ENCODE measurements around the gene CDC42EP2.

CDC42EP2 gene

DNA sequence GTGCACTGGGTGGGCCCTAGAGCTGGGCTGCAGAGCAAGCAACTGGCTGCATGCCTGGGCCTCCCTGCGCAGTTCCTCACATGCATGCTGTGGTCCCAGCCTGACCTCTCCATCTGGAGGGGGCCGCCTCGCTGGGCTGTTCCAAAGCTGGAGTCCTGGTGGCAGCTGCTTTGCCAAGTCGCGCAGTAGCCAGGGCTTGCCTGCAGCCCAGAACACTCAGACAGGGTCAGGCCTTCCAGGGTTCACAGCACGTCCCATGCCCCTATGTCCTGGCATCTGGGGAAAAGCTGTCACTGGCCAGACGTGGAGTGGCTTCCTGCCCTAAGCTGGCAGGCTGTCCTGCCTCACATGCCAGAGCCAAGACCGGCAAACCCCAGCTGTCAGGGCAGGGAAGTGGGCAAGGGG lies 16.5 kb upstream of the CDC42EP2 start:
- no peak for DNase-seq

DNA sequence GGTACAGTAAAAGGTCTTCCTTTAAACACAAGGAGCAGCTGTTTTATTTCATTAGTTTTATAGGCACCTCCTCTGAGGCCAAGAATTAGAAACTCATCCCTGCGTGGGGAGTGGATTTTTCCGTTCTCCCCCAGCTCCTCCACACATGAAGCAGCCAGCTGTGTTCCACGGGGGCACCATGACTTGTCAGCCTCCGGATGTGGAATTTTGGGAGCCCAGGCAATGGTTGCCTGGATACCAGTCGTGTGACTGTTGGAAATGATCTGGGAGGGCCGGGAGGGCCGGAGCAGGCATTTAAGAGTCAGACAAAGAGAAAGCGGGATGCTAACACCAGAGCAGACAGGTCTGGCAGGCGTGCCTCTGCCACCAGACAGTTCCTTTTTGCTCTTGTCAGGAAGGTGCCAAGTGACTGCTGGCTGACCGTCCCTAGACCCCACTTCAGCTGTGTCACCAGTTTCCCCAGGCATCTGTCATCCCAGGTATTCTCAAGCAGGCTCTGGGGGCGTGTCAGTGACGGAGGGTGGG lies 15.9 kb upstream of the CDC42EP2 start:
- DNase-seq: no peak

DNA sequence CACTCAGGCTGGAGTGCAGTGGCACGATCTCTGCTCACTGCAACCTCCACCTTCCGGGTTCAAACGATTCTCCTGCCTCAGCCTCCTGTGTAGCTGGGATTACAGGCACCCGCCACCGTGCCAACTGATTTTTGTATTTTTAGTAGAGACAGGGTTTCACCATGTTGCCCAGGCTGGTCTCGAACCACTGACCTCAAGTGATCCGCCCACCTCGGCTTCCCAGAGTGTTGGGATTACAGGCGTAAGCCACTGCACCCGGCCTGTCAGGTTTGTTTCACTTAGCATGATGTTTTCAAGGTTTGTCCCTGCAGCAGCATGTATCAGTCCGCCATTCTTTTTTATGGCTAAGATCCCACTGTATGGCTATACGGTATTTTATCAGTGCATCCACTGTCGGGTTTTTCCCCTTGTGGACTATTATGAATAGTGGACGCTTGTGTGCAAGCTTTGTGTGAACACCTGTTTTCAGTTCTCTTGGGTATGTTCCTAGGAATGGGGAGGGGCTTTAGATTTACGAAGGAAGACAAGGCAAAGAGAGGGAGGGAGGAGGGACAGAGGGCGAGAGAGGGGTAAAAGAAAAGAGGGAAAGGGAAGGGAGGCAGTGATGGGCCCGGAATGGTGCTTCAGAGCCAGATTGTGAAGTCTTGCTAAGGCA lies 13.9 kb upstream of the CDC42EP2 start:
- DNase-seq: no peak

DNA sequence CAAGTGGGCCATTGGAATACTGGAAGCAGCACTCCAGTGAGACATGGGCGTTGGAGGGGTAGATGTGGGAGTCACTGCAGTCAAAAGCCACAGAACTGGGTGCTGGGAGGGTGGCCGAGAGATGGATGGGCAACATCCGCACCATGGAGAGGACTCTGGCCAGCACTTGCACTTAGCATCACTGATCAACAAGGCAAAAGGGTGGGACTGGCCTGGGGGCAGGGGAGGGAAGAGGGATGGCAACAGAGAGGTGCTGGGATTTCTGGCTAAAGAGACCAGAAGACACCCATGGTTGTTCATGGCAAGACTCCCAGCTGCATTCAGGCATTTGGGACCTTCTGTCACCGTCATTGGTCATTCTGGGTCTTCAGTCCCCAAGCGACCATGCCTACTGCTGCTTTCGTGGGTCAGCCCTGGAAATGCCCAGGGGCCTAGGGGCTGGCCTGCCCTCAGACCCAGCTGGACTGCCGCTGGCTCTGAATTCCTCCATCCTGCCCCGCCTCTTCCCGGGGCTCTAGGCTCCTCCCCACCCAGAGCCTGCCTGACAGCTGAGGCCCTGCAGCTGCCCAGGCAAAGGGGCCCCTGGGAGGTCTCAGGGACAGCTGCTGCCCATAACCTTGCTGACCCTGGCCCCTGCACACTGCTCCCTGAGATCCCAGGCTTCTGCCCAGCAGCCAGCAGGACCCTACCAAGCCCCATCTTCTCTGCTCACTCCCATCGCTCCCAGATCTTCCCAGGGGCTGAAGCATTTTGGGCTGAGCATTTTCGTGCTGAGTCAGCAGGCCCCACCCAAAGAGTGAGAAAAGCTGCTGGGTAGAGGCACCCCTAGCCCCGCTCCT lies 13.0 kb upstream of the CDC42EP2 start:
- DNase-seq: no peak

DNA sequence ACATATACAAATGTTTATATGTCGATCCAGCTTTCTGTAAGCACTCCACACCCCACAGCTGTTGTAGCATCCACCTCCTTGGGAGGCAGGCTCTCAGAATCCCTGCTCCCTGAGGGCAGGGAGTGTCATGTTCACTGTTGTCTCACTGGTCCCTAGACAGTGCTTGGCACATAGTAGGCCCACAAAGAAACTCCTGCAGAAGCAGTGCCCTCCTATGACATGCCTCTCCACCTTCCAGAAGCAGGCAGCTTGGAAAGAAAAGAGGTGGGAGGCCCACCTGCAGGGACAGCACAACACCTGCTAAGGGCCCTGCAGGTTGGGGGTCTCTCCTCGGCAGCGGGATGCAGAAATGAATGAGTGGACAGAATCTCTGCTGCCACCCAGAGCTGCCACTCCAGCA lies 11.1 kb upstream of the CDC42EP2 start:
- no peak for DNase-seq

DNA sequence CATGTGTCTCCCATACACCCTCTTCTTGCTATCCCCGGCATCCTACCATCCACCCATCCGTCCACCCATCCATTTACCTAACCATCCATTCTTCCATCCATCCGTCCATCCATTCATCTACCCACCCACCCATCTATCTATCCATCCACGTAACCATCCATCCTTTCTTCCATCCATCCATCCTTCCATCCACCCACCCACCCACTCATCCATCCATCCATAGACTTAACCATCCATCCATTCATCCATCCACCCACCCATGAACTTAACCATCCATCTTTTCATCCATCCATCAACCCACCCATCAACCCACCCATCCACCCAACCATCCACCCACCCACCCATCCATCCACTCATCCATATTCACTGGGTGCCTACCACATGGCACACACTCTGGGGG lies 10.6 kb upstream of the CDC42EP2 start:
- no peak for DNase-seq

DNA sequence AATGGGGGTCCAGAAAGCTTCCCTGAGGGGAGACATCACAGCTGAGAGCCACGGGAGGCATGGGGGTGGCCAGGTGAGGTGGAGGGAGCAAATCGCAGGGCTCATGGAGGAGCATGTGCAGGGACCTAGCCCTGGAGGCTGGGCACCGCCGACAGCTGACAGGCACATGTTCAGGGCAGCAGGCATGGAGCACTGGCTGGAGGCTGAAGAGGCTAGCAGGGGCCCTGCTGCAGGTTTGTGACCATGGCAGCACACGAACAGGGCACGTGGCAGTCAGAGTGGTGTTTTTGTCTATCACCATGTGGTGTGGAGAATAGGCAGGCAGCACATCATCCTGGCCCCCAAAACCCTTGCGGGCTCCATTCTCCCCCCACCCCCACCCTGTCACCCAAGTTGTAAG lies 10.1 kb upstream of the CDC42EP2 start:
- no peak for DNase-seq

DNA sequence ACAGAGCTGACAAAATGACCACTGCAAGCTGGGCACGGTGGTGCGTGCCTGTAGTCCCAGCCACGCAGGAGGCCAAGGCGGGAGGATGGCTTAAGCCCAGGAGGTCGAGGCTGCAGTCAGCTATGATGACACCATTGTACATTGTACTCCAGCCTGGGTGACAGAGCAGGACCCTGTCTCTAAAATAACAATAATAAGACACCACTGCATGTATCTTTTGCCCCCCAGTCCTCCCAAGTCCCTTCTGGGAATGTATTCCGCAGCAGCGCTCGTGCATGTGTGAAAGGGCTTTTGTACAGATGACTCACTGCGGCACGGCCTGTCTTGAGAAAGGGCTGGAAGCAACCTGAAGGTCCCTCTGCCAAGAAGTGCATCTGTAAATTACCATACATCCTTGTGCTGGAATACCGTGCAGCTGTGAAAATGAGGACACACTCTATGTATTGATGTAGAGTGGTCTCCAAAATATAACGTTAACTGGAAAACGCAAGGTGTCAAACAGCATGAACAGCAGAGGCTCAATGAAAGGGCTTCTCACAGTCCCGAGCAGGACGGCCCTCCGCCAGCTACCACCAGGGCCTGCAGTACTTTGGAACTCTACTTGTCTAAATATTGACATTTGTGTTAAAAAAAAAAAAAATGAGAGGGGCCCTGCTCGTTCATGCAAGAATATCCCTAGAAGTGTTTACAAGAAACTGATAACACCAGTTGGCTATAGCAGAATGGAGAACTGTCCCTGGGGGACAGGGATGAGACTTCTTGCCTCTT lies 9.0 kb upstream of the CDC42EP2 start:
- no peak for DNase-seq

DNA sequence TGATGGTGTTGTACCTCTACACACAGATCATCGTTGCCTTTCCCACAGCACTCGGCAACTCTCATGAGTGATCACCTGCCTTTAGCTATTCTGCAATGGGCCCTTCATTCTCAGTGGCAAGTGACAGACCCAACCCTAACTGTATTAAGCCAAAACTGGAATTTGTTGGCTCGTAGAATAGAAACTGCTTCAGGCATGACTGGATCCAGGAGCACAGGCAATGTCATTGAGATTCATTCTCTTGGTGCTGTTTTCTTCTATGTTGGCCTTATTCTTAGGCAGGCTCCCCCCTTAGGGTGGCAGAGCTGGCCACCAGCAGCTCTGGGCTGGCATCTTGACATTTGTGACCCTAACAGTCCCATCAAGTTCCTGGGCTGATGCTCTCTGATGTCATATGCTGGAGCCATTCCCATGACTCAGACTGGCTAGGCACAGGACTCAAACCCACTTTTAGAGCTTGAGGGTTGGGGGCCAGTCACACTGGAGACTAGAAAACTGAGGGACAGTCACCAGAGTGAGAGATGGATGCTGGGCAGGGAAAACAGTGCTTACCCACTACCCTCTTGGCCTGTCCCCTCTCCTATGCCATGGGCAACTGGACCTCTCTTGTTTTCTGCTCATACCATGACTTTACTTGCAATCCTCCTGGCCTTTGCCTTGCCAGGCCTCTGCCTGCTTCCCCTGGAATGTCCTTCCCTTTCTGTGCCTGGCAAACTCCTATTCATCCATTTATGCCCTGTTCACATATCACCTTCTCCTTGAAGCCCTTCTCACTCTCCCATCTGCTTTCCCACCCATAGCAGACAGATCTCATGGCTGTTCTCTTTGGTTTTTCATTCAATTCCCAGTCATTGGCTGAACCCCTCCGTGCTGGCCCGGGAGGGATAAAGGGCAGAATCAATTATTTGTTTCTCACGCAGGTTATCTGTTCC lies 7.1 kb upstream of the CDC42EP2 start:
- DNase-seq: no peak

DNA sequence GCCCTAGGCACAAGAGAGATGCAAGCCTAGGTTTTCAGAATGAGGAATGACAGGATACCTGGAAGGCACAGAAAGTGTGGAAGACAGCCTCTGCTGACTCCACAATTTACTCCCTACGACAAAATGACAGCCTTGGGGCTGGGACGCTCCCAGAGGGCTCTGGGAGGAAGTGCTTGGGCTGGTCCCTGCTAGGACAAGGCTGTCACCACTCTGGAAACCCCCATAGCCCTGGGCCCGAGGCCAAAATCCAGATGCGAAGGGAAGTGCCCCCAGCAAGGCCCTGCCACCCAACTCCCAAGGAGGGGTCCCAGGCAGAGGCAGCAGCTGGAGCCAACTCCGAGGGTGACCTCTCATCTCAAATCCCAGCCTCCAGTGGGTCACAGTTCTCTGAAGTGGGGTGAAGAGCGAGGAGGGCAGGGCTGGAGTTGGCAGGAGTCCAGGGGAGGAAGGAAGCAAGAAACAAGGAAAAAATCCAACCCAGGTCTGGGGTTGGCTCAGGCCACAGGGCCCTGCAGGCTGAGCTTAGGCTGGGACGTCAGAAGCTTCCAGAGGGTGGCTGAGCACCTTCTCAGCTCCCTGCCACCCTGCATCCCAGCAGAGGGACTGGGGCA lies 6.3 kb upstream of the CDC42EP2 start:
- no peak for DNase-seq

DNA sequence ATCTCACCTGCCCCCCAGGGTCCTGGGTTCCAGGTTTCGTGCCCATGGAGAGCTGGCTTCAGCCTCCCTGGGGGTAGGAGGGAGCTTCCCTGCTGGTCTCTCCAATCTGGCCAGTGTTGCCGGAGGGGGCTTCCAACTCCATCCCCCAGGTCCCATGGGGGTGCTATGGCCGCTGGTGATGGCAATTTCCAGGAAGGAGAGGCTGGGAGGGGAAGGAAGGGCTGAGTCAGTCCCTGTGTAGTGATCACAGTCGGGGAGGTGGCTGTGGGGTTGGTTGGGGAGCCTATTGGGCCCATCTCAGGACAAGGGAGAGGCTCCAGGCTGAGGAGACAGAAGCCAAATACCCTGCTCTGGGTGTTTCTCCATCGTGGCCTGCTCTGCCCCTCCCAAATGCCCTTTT lies 5.7 kb upstream of the CDC42EP2 start:
- no peak for DNase-seq

DNA sequence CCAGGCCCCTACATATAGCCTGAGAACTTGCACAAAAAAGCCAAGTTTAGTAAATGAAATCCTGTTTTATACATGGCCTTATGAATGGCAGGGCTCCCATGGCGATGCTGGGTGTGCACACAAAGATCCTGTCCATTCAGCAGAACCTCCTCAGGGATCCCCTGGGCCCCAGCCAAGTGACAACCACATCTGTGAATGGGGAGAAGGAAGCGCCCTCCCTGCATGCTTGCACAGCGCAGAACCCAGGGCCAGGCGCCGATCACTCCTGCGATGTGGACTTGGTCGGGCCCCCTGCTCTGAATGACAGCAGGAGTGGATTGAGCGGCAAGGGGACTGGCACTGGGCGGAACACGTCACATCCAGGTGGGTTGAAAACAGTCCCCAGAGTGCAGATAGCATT lies 4.5 kb upstream of the CDC42EP2 start:
- no peak for DNase-seq

DNA sequence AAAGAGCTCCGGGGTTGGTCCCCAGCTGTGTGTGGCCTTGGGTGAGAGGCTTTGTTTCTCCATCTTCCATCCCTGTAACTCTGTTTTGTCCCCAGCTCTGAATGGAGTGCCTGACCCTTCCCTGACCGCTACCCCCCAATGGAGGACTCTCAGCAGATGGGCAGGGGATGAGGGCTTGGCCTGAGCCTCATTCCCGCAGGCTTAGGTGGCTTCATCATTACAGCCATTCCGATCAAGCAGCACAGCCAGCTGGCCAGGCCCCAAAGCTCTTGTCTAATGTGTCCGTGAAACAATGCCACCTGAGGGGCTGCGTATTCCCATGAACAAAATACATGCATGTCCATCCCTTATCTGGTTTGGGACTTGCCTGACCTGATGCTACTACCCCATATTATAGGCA lies 3.9 kb upstream of the CDC42EP2 start:
- no peak for DNase-seq

DNA sequence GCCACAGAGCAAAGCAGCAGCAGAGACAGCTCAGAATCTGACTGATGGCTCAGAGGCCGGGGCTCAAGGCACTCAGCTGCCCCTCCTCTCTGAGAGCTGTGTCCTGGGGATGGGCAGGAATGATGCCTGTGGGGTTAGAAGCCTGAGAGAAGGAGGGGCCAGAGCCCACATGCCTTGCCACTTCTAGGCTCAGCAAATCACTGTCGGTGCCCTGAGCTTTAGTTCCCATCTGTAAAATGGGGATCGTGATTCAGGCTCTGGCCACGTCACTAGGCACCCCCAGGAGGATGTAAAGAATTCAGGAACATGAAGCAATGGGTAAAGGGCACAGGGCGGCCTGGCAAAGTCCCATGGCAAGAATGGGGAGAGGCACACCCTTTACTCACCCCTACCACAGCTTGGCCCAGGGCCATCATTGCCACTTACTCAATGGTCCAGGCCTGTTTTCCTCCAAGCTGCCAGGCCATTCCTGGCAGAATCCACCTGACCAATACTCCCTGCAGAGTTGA lies 3.4 kb upstream of the CDC42EP2 start:
- DNase-seq: no peak

DNA sequence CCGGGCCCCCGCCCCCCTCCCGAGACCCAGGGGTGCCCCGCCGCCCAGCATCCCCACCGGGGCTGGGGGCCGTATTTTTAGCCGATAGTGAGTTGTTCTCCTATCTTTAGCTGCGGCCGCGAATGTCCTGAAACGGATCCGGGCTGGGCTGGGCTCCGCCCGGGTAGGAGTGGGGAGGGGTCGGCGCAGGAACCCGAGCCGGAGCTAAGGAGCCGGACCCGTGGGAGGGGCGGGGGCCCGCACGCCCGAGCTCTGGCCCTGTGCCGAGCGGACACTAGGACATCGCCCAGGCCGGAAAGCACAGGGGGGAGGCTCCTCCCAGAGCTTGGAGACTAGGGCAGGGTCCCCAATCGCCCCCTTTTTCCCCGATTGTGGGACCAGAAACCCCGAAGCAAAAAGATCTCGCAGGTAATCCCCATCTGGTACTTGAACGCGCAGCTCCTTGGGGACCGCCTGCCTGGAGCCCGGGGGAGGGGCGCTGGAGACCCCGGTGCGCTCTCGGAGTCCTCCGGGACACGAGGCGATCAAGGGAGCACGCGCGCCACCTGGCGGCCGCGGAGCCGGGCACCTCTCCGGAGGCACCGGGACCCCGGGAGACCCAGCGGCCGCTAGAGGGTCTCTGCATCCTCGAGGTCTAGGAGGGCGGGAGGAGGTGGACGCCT lies 669 bp downstream of the CDC42EP2 start:
- DNase-seq: peak; percentile 77

DNA sequence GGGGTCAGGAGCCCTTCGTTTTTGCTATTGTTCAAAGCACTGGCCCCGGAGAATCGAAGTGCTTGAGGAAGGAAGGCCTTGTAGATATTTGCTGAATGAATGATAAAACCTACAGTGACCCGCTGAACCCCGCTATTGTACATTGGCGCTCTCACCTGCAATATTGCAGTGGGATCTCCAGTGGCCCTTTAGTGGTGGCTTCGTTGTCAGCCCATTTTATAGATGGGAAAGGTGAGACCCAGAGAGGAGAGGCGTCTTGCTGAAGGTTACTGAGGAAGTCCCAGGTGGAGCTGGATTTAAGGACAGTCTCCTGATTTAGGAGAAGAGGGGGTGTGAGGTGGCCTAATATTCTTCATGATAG lies 1.2 kb downstream of the CDC42EP2 start:
- DNase-seq: no peak

DNA sequence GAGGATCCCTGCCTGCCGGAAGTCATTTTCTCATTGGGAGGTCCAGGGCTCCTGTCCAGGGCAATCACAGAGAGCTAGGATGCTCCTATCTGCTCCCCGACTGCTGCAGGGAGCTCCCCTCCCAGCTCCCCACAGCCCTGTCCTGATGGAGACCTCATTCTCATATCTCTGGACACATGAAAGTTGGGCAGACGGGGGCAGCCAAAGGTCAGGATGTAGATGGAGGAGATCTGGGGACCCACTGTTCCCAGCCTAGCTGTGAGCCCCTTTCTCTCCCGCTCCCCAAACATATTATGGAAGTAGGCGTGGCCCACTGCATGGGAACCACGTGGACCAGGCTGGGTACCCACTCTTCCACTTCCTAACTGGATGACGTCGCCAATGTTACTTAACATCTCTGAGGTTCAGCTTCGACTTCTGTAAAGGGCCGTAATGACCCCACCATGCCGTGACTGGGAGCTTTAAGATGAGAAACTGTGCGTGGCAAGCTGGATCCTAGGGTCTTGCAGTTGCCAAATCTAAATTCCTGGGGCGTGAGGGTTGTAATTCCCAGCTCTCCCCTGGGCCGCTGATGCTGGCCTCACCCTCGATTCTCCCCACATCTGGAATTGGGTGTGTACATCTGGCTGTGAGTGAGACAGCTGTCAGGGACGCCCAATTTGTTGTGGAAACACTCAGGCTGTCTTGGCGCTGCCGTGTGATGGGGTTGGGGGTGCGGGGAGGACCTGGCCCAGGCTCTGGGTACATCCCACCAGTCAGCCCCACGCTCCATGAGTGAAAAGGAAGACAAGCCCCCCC lies 1.8 kb downstream of the CDC42EP2 start:
- no peak for DNase-seq

DNA sequence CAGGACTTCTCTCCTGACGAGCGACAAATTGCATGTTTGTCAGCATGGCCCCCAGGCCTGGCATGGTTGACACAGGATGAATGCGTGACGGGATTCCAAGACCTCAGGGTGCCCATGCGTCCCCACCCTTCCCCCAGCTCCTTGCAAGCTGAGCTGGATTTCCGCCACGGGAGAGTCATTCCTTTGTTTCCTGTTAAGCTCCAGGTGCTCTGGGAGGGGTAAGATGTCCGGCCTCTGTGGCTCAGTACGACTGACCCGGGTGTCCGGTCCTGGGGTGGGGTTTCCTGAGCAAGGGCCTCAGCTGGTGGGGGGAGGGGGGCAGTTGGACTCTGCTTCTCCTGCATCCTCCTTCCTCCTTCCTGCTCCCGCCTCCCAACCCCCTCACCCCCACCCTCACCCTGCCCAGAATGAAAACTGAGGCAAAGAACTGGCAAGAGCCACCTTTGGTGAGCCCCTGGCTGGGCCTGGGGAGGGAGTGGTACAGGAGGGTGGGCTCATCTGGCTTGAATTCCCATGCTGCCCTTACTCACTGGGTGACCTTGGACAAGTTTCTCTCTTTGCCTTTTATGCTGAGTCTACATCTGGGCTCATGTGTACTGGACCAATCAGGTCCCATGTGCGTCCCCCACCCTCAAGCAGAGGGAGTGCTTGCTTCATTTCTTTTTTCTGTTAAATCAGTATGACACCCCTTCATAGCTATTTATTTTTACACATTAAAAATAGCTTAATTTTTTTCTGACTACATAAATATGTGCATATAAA lies 2.5 kb downstream of the CDC42EP2 start:
- DNase-seq: no peak

DNA sequence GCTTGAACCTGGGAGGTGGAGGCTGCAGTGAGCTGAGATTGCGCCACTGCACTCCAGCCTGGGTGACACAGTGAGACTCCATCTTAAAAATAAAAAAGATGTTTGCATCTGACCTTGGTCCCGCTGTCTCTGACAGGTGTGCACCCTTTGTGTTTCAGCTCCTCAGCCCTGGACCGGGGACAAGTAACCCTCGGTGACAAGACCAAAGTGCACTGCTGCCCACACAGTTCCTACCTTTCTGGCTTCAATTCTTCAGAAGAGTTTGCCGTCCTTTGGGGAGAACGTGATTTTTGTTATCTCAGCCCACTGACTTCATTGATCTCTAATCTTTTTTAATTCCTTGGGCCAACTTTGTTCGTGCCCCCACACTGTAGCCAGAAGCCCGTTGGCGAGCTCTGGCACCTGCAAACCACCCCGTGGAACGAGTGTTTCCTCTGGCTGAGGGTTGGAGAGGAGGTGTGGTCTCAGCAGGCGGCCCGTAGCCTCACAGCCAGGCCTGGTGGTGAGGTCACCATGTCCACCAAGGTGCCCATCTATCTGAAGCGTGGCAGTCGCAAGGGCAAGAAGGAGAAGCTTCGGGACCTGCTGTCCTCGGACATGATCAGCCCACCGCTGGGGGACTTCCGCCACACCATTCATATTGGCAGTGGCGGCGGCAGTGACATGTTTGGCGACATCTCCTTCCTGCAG lies 5.9 kb downstream of the CDC42EP2 start:
- DNase-seq: no peak
